Rectal smooth muscle tissue (tissue), 1 donor: ENCODE measurements around the gene GJD3.
"Not testable (repeated sequence)": the region's sequence is repeated elsewhere in the genome, so short reads cannot be mapped to it uniquely, and the experiment has no call there.

Experiments used
- H3K27ac ChIP-seq: one replicate; pipeline ENCODE4 v1.7.0; 2013; ENCODE audit warnings: low read depth, low read length, inconsistent platforms
- H3K27me3 ChIP-seq: one replicate; pipeline ENCODE4 v1.7.0; 2013; ENCODE audit warnings: low read length; ENCODE audit not compliant: control insufficient read depth, insufficient read depth
- H3K36me3 ChIP-seq: one replicate; pipeline ENCODE4 v1.7.0; 2013; ENCODE audit warnings: low read length; ENCODE audit not compliant: control insufficient read depth, insufficient read depth
- H3K4me1 ChIP-seq: one replicate; pipeline ENCODE4 v1.7.0; 2013; ENCODE audit warnings: low read length; ENCODE audit not compliant: control insufficient read depth, insufficient read depth
- H3K4me3 ChIP-seq: one replicate; pipeline ENCODE4 v1.7.0; 2013; ENCODE audit warnings: low read length
- H3K9ac ChIP-seq: one replicate; pipeline ENCODE4 v1.7.0; 2013; ENCODE audit warnings: low read length

GJD3 gene, protein sequence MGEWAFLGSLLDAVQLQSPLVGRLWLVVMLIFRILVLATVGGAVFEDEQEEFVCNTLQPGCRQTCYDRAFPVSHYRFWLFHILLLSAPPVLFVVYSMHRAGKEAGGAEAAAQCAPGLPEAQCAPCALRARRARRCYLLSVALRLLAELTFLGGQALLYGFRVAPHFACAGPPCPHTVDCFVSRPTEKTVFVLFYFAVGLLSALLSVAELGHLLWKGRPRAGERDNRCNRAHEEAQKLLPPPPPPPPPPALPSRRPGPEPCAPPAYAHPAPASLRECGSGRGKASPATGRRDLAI

GRCh38 chr17:40364121-40364861 lies at the start of gene GJD3:
Gene GJD3, minus strand, starts transcription at chr17:40364737. Its CDS starts 922 bp downstream, at chr17:40363815.
- peak within 1 kb of the TSS; percentile 78 for H3K4me3 ChIP-seq
- peaks cover 3% of the 10 kb centered on the region for H3K27me3 ChIP-seq
- H3K27ac ChIP-seq: no peak within 1 kb of the TSS
- no peaks in the 10 kb centered on the region for H3K36me3 ChIP-seq
- H3K4me1 ChIP-seq: no peaks in the 10 kb centered on the region
- no peak within 1 kb of the TSS for H3K9ac ChIP-seq

DNA sequence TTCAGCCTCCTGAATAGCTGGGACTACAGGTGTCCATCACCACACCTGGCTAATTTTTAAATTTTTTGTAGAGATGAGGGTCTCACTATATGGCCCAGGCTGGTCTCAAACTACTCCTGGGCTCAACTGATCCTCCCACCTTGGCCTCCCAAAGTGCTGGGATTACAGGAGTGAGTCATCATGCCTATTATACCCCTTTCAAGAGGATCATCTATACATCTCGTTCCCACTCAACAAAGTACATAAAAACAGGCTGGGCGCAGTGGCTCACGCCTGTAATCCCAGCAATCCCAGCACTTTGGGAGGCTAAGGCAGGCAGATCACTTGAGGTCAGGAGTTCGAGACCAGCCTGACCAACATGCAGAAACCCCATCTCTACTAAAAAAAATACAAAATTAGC lies 49.8 kb upstream of the GJD3 start:
- H3K27me3 ChIP-seq, H3K36me3 ChIP-seq, H3K9ac ChIP-seq, H3K27ac ChIP-seq, H3K4me1 ChIP-seq, H3K4me3 ChIP-seq: not testable (repeated sequence)

- H3K9ac ChIP-seq: no peak overlapping the region
- no peak overlapping the region for H3K27ac ChIP-seq
- no peak overlapping the region for H3K4me3 ChIP-seq
- peaks cover 5% of the 10 kb centered on the region for H3K4me1 ChIP-seq
- no peaks in the 10 kb centered on the region for H3K27me3 ChIP-seq
- no peaks in the 10 kb centered on the region for H3K36me3 ChIP-seq
Observed at GRCh38 chr17:40412880-40413279, 48.3 kb upstream of the GJD3 start.

- no peaks in the 10 kb centered on the region for H3K36me3 ChIP-seq
- H3K27me3 ChIP-seq: no peaks in the 10 kb centered on the region
- H3K4me1 ChIP-seq: no peaks in the 10 kb centered on the region
- no peak overlapping the region for H3K9ac ChIP-seq
- no peak overlapping the region for H3K27ac ChIP-seq
- no peak overlapping the region for H3K4me3 ChIP-seq
Observed at GRCh38 chr17:40411821-40412220, 47.3 kb upstream of the GJD3 start.

GRCh38 chr17:40410082-40410481 lies 45.5 kb upstream of the GJD3 start:
- Histone ChIP-seq H3K36me3 (no peaks in the 10 kb centered on the region), H3K4me3 (no peak overlapping the region), H3K27ac (no peak overlapping the region), H3K4me1 (no peaks in the 10 kb centered on the region), H3K27me3 (no peaks in the 10 kb centered on the region), H3K9ac (no peak overlapping the region)

DNA sequence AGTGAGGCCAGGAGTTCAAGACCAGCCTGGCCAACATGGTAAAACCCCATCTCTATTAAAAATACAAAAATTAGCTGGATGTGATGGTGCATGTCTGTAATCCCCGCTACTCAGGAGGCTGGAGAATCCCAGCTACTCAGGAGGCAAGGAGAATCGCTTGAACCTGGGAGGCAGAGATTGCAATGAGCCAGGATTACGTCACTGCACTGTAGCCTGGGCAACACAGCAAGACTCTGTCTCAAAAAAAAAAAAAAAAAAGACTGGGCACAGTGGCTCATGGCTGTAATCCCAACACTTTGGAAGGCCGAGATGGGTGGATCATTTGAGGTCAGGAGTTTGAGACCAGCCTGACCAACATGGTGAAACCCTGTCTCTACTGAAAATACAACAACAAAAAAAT lies 45.0 kb upstream of the GJD3 start:
- H3K27me3 ChIP-seq, H3K27ac ChIP-seq, H3K4me1 ChIP-seq, H3K9ac ChIP-seq, H3K36me3 ChIP-seq, H3K4me3 ChIP-seq: not testable (repeated sequence)

- Histone ChIP-seq H3K27ac (no peak overlapping the region), H3K4me3 (no peak overlapping the region), H3K4me1 (no peaks in the 10 kb centered on the region), H3K36me3 (no peaks in the 10 kb centered on the region), H3K9ac (no peak overlapping the region), H3K27me3 (no peaks in the 10 kb centered on the region)
Observed at GRCh38 chr17:40407460-40407859, 42.9 kb upstream of the GJD3 start.

DNA sequence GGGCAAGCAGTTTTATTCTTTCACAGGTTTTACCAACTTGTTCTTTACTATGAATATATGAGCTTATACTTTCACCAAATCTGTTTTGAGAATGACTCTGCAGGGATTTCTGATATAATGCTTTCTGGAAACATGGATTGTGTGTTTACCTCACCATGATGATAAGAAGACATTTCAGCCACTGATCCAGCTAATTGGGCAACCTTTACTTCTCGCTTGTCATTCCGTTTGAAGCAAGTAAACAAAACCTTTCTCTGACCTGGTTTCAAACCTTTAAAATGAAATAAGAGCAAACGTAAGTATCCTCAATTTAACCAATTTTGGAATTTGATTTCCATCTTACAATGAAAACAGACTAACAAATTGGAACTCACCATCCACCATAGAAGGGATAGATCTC lies 39.5 kb upstream of the GJD3 start:
- no peaks in the 10 kb centered on the region for H3K4me1 ChIP-seq
- no peaks in the 10 kb centered on the region for H3K27me3 ChIP-seq
- H3K36me3 ChIP-seq: no peaks in the 10 kb centered on the region
- no peak overlapping the region for H3K9ac ChIP-seq
- no peak overlapping the region for H3K4me3 ChIP-seq
- no peak overlapping the region for H3K27ac ChIP-seq

DNA sequence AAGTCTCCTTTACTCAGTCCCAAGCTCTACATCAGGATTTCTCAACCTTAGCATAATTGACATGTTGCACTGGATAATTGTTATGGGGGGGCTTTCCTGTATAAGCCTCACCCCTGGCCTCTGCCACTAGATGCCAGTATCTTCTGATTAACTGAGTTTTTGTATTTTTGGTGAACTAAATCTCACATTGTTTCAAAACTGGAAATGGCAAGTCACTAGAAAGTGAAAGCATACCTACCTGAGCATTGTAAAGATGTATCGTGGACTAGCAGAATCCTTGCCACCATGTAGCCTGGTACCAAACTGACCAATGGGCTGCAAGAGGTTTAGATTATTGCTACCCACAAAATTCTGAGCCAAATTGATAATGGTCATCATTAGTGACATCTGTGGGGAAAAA lies 38.1 kb upstream of the GJD3 start:
- H3K36me3 ChIP-seq: no peaks in the 10 kb centered on the region

GRCh38 chr17:40399185-40399584 lies 34.6 kb upstream of the GJD3 start:
- Histone ChIP-seq H3K4me3 (no peak overlapping the region), H3K27ac (no peak overlapping the region), H3K27me3 (no peaks in the 10 kb centered on the region), H3K36me3 (no peaks in the 10 kb centered on the region), H3K4me1 (no peaks in the 10 kb centered on the region), H3K9ac (no peak overlapping the region)

More for the DNA sequence above, 38.1 kb upstream of the GJD3 start:
- no peak overlapping the region for H3K9ac ChIP-seq
- no peaks in the 10 kb centered on the region for H3K4me1 ChIP-seq
- no peak overlapping the region for H3K4me3 ChIP-seq
- no peaks in the 10 kb centered on the region for H3K27me3 ChIP-seq
- no peak overlapping the region for H3K27ac ChIP-seq

GRCh38 chr17:40386555-40386954 lies 22.0 kb upstream of the GJD3 start:
- not testable (repeated sequence) for H3K4me3 ChIP-seq, H3K27me3 ChIP-seq, H3K4me1 ChIP-seq, H3K36me3 ChIP-seq, H3K9ac ChIP-seq, H3K27ac ChIP-seq

DNA sequence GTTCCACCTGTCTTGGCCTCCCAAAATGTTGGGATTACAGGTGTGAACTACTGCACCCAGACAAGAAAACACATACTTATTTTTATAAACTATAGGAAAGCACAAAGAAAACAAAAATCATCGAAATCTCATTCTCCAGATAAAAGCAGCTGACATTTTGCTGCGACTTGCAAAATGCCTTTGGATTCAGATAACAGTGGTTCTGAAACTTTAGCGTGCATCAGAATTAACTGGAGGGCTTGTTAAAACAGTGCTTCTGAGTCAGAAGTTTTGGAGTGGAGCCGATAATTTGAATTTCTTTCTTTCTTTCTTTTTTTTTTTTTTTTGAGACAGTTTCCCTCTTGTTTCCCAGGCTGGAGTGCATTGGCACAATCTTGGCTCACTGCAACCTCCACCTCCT lies 17.7 kb upstream of the GJD3 start:
- no peaks in the 10 kb centered on the region for H3K4me1 ChIP-seq
- no peak overlapping the region for H3K9ac ChIP-seq

GRCh38 chr17:40378966-40379365 lies 14.4 kb upstream of the GJD3 start:
- Histone ChIP-seq H3K9ac (no peak overlapping the region), H3K27ac (no peak overlapping the region), H3K4me1 (no peaks in the 10 kb centered on the region), H3K36me3 (no peaks in the 10 kb centered on the region), H3K27me3 (no peaks in the 10 kb centered on the region), H3K4me3 (no peak overlapping the region)

More for the DNA sequence above, 17.7 kb upstream of the GJD3 start:
- Histone ChIP-seq H3K27me3 (no peaks in the 10 kb centered on the region), H3K27ac (no peak overlapping the region), H3K36me3 (no peaks in the 10 kb centered on the region), H3K4me3 (no peak overlapping the region)
